Mesothelial cell of epicardium (in vitro differentiated cells): ENCODE results near the gene FOXO3. TPM values are rescaled to one million over a fixed set of nuclear protein-coding genes. Genes with fewer than 3 reads are reported as not detected.

Experiments
- DNase-seq, 2 experiments: peaks; one replicate each; pipeline ENCODE4 v3.0.0; 2021; ENCODE audit warnings: low spot score in 2 of 2; ENCODE audit not compliant: unreplicated experiment in 2 of 2
- H3K27ac Mint-ChIP-seq: 2 replicates; pipeline ENCODE4 v1.8.0; 2021; ENCODE audit warnings: mixed read lengths
- H3K27me3 Mint-ChIP-seq: 2 replicates; pipeline ENCODE4 v1.8.0; 2021; ENCODE audit warnings: low read depth, mixed read lengths
- H3K36me3 Mint-ChIP-seq: 2 replicates; pipeline ENCODE4 v1.8.0; 2021; ENCODE audit warnings: mixed read lengths
- H3K4me1 Mint-ChIP-seq: 2 replicates; pipeline ENCODE4 v1.8.0; 2021; ENCODE audit warnings: mixed read lengths
- H3K4me3 Mint-ChIP-seq: 2 replicates; pipeline ENCODE4 v1.8.0; 2021; ENCODE audit warnings: mild to moderate bottlenecking, moderate library complexity, mixed read lengths
- H3K9me3 Mint-ChIP-seq: 2 replicates; pipeline ENCODE4 v1.8.0; 2021; ENCODE audit warnings: mixed read lengths
- total RNA-seq: library from RNA; stranded (reverse); gene quantifications from 3 replicates; pipeline ENCODE4 v1.2.1, GENCODE V29; 2021
- TF ChIP-seq, protein P1 (sequence below): fragments of 200-600 bp; sonication (generic); IDR thresholded peaks from one replicate; pipeline ENCODE4 v1.5.0; 2021; ENCODE audit warnings: antibody characterized with exemption; ENCODE audit not compliant: unreplicated experiment

FOXO3 gene
- total RNA-seq, 1 donor from 2014 or later: 58.3 TPM

DNA sequence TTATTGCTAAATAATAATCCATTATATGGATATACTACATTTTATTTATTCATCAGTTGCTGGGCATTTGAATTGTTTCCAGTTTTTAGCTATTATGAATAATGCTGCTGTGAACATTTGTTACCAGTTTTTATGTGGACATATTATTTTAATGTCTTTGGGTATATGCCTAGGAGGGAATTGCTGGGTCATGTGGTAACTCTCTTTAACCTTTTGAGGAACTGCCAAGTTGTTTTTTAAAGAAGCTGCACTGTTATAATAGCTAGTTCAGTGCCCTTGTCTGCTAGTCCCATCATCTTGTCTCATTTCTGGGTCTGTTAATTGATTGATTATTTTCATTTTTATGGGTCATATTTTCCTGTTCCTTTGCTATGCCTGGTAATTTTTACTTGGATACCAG, 56.3 kb downstream of the FOXO3 start:
- Mint-ChIP-seq H3K9me3 (peaks cover 8% of the 10 kb centered on the region), H3K4me1 (peaks cover 43% of the 10 kb centered on the region)

DNA sequence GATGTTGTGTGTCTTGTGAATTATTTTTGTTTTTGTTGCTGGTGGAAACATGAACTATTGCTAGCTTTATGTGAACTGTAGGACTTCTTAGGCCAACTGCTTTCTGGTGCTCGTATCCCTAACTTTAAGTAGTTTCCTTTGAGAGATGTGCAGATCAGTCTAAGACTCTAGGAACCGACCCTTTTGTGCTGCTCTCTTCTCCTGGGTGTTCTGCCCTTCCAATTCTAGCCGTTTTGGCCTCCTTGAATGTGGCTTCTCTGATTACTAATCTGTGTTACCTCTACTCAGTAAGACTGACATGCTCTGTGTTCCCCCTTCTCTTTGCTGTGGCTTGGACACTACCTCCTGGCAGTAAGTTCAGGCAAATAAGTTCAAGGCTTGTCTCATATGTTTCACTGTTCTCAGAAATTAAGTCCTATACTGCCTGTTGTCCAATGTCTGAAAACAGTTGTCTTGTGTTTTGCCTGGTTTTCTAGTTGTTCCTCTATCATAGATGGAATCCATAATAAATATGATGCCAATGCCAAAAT, 58.0 kb downstream of the FOXO3 start:
- no peaks in the 10 kb centered on the region for H3K27me3 Mint-ChIP-seq
- TF ChIP-seq, protein P1, sequence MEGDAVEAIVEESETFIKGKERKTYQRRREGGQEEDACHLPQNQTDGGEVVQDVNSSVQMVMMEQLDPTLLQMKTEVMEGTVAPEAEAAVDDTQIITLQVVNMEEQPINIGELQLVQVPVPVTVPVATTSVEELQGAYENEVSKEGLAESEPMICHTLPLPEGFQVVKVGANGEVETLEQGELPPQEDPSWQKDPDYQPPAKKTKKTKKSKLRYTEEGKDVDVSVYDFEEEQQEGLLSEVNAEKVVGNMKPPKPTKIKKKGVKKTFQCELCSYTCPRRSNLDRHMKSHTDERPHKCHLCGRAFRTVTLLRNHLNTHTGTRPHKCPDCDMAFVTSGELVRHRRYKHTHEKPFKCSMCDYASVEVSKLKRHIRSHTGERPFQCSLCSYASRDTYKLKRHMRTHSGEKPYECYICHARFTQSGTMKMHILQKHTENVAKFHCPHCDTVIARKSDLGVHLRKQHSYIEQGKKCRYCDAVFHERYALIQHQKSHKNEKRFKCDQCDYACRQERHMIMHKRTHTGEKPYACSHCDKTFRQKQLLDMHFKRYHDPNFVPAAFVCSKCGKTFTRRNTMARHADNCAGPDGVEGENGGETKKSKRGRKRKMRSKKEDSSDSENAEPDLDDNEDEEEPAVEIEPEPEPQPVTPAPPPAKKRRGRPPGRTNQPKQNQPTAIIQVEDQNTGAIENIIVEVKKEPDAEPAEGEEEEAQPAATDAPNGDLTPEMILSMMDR: no peak
- no peak overlapping the region for H3K27ac Mint-ChIP-seq
- peaks cover 55% of the 10 kb centered on the region for H3K4me1 Mint-ChIP-seq
- H3K36me3 Mint-ChIP-seq: peaks cover 4% of the 10 kb centered on the region
- no peaks in the 10 kb centered on the region for H3K9me3 Mint-ChIP-seq
- H3K4me3 Mint-ChIP-seq: no peak overlapping the region
- no peak for DNase-seq

More for the DNA sequence above, 56.3 kb downstream of the FOXO3 start:
- TF ChIP-seq, protein P1: no peak
- H3K27ac Mint-ChIP-seq: no peak overlapping the region
- no peak for DNase-seq
- peaks cover 11% of the 10 kb centered on the region for H3K36me3 Mint-ChIP-seq
- H3K27me3 Mint-ChIP-seq: no peaks in the 10 kb centered on the region
- no peak overlapping the region for H3K4me3 Mint-ChIP-seq

DNA sequence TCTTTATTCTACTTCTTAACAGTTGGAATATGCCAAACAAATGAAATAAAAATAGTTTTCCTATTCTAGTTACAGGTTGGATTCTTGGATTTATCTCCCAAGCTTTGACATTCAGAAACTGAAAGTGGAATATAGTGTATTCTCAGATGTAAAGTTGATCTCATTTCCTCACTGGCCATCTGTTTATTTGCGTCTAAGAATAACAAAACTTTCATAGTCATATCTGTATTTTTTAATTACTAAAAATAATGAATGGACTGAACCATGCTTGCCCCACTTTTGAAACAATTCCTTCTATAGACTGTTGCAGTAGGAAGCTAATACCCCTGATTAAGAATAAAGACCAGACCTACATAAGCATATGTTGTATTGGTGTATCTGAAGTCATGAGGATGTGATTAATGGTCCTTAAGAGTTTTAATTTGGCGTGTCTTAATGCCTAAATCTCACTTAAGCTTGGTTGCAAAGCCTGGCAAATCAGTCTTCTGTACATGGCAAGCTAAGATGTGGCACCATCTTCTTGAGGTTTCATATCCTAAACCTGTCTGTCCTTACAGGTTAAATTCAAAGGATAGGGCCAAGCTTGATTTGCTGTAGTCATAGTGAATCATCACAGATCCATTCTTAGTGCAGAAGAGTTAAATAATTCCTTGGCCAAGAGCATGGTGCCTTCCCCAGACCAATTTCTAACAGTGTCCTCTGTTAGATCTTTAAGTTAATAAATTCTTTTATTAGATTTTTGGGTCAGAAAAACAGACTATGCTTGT, 58.9 kb downstream of the FOXO3 start:
- Mint-ChIP-seq H3K27me3 (no peaks in the 10 kb centered on the region), H3K27ac (no peak overlapping the region), H3K4me3 (no peak overlapping the region), H3K4me1 (peaks cover 53% of the 10 kb centered on the region), H3K36me3 (peaks cover 4% of the 10 kb centered on the region), H3K9me3 (no peaks in the 10 kb centered on the region)
- DNase-seq: no peak
- TF ChIP-seq, protein P1: no peak

DNA sequence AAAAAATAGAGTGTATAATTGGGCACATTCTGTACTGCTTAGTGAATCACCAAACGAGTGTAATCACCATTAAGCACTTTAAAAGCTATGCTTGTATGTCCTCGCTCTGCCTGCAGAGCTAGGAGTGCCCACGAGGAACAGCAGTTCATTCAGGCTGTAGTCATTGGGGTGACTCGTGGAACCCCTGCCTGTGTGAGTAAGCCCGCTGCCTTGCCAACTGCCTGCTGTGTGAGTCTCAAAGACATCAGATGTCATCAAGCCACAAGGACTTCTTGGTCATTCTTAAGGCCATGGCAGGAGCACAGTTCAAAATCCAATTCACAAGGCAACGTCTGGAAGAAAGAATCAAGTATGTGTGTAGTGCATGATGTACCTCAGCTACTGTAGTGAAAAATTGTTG, 60.4 kb downstream of the FOXO3 start:
- DNase-seq: no peak
- TF ChIP-seq, protein P1: no peak
- peaks cover 4% of the 10 kb centered on the region for H3K36me3 Mint-ChIP-seq
- peaks cover 52% of the 10 kb centered on the region for H3K4me1 Mint-ChIP-seq
- H3K9me3 Mint-ChIP-seq: no peaks in the 10 kb centered on the region
- H3K27ac Mint-ChIP-seq: no peak overlapping the region
- no peaks in the 10 kb centered on the region for H3K27me3 Mint-ChIP-seq
- H3K4me3 Mint-ChIP-seq: no peak overlapping the region

DNA sequence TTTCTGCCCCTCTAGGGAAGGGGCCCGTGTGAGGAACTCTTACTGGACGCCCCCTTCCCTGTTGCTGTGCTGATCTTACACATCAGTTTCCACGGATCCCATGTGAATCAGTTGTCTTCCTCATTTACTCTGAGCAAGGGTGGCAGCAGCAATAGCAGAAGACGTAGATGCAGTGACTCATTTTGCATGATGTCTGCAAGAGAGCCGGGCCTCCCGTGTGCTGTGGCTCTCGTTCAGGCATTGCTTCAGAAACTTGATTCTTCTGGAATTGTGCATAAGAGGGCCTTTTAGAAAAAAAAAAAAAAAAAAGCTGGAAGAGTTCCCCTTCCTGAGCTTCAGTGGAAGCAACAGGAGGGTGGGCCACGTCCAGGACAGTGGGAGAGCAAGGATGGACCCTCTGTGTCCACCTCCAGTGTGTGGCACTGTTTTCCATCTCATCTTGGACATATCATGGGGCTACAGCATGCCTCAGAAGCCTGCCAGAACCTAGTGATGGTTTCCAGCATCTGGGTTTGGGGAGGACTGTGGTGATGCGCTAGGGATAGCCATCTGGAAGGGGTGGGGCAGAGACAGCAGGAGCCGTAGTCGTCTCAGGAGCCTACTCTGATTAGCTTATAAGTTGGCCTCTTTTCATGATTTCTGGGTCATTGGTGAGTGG, 62.1 kb downstream of the FOXO3 start:
- DNase-seq: no peak
- TF ChIP-seq, protein P1: no peak
- Mint-ChIP-seq H3K9me3 (no peaks in the 10 kb centered on the region), H3K4me3 (no peak overlapping the region), H3K36me3 (peaks cover 4% of the 10 kb centered on the region), H3K4me1 (peaks cover 60% of the 10 kb centered on the region), H3K27ac (peak overlapping the region; percentile 85), H3K27me3 (no peaks in the 10 kb centered on the region)
